Stimulated activated CD8-positive, alpha-beta memory T cell treated with anti-CD3 and anti-CD28 coated beads, Interleukin-15, amount 100 ng/mL, for 48 hours (primary cell): ENCODE measurements around the gene CNTNAP4.

ENCODE experiments used
- DNase-seq, 2 donors: peaks; one replicate each; pipeline ENCODE4 v3.0.0-alpha.2; 2020; ENCODE audit warnings: low read depth in 2 of 2

CNTNAP4 gene

DNA sequence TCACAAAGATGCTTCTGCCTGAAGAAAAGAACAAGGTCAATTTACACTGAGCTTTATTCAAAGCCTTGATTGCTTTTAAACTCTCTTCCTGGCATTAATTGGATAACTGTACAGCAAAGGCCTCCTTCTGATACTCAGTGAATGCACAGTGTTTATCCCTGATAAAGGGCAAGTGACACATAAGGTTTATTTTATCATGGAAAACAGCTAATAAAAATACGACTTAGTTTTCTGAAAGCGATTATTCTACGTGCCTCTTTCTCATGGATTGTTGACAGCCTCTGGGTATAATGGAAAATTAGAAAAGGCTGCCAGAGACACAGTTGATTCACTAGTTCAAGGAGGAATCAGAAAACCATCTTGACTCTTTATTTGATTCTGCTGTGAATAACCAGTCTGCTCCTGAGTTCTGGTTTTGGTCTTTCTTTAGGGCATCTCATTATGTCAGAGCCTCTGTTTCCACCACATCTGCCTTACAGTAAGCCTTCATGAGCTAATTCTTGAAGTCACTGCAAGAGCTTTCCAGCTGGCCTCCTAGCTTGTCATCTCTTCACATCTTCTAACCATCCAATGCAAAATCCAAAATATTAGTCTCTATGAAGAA is 212.9 kb downstream of the CNTNAP4 start:
- DNase-seq, result no peak

DNA sequence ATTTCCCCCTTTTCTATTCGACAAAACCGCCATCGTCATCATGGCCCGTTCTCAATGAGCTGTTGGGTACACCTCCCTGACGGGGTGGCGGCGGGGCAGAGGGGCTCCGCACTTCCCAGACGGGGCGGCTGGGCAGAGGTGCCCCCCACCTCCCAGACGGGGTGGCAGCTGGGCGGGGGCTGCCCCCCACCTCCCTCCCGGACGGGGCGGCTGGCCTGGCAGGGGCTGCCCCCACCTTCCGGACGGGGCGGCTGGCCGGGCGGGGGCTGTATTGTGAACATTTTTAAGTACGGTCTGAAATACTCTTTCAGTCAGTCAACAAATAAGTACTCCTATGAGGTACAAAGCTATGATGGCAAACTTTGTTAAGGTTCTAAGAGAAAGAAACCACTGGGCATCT is 222.8 kb downstream of the CNTNAP4 start:
- no peak for DNase-seq

DNA sequence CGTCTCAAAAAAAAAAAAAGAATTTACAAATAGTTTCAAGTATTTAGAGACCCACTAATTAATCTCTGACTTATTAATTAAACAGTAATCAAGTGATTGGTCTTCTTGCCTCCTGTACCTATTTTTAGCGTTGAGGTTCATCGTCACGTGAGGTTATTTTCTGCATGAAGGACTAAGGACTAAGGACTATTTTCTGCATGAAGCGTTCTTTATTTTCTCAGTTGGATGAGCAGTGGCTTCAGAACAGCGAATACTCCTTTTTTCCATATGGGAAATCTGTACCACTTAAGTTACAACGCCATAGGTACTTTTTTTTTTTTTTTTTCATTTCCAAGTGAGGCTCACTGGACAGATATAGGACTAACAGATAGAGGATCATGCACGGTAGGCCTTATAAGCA is 224.9 kb downstream of the CNTNAP4 start:
- DNase-seq, result no peak

DNA sequence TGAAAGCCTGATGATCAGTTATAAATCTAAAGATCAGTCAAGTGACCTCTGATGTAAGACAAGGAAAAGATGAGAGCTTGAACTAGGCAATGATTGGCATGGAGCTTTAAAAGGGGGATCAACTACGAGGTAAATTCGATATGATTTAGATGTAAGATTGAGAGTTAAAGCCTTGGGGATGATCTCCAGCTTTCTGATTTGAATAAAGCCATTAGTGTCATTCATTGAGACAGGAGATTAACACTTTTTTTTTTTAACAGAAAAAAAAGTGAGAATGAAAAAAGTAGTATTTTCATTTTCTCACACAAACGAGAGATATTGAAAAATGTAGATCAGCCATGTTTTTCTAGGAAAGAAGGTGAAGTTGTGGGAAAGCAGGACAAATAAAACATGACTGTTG is 225.4 kb downstream of the CNTNAP4 start:
- DNase-seq, result no peak

DNA sequence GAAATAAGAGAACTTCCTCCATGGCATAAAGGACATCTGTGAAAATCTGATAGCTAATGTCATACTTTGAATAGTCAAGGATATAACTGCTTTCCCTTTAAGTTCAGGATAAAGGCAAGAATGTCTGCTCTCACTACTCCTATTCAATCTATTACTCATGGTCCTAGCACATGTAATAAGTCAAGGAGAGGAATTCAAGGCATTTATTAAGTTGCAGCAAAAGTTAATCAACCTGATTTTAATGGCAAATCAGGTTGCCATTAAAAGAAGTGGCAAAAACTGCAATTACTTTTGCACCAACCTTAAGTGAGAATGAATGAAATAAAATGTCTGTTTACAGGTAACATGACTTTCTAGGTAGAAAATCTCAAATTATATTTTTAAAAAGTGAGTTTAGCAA is 225.9 kb downstream of the CNTNAP4 start:
- no peak for DNase-seq

DNA sequence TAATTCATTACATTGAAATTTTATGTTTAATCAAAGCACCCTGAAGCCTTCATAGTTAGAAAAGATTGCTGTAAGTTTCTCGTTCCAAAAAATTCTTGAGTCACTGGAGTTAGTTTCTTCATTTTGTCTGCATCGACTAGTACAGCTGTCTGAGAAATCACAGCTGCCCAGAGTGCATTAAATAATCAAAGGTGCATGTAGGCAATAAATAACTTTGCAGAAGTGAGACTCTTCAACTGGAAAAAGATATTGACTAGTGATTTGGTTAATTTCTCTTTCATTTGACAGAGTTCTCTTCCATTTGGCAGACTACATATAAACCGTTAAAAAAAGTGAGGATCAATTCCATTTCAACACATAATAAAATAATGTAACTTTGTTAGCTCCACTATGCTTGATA is 234.0 kb downstream of the CNTNAP4 start:
- DNase-seq, result no peak

DNA sequence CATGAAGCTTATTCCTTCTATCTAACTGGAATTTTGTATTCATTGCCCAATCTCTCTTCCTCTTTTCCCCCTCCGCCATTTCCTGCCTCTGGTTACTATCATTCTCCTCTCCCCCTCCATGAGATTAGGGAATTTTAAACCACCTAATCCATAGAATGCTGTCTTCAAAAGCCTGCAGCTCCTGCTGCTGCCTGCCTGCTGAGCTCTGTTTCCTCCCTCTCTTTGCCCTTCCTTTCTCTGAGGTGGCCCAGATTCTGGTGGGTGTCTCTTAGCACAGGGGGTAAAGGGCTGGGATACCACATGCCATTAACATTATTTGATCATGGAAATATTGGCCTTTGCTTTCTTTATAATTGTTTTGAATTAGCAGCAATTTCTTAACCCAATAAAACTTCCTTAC is 241.6 kb downstream of the CNTNAP4 start:
- no peak for DNase-seq

DNA sequence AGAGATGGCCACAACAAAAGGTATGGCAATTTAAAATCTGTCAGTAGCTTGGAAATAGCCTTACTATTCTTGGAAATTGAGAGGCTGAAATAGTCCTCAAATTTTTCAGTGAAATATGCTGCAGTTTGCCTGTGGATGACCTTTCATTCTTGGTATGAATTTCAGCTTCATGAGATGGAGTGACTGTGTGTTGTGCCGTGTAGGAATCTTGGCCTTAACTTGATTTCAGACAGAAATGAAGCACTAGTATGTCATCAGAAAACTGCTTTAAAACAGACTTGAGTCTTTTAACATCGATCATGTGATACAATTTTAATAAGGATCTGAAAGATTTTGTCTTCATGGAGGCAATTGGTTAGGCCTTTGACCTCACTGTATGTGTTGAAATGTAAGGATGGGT is 247.2 kb downstream of the CNTNAP4 start:
- DNase-seq, result no peak

DNA sequence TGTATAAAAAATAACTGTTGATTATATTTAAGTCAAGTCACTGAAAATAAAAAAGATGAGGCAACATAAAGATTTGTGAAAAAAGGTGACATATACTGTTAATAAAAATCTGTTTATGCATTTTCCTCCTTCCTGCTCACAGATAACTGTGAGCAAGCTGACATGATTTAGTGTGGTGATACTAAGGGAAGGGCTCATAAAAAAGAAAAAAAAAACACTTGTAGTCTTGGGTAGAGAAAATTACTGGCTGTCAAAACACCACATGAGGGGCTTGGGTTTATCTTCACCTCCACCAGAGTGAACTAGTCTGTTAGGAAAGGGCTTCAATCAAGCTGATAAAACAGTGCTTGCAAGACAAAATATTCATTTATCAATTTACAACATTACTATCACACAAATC is 247.6 kb downstream of the CNTNAP4 start:
- no peak for DNase-seq

DNA sequence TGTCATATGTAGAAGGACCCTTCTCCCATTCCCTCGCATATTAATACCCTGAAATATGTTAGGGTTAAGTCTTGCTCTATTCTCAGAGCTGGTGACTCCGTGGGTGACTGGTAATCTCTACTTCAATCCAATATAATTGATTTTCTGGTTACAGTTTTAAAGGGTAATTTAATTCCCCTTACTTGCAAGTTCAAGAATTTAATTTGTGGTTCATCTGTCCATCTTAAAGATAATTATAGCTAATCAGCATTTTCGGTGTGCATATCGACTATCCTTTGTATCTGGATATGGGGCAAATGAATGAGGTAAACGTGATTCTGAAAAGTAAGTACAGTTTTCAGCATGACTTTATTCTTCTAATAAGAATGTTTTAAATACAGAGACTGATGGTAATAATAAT is 250.0 kb downstream of the CNTNAP4 start:
- DNase-seq, result no peak

DNA sequence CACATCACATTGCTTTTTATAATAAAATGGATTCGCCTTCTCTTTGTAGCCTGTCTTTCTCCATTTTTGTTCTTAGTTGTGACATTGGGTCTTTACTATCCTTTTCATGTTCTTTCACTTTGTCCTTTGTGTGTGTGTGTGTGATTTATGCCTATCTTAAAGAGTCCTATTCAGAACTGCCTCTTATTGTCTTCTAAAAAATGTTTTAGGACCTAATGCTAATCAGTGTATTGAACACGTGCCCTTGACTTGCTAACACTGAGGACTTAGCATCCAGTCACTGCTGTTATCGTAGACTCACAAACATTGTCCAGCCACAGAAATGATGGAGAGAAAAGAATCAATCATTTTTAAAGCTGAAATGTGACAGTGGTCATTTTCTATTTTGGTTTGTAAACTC is 251.9 kb downstream of the CNTNAP4 start:
- DNase-seq, result no peak

DNA sequence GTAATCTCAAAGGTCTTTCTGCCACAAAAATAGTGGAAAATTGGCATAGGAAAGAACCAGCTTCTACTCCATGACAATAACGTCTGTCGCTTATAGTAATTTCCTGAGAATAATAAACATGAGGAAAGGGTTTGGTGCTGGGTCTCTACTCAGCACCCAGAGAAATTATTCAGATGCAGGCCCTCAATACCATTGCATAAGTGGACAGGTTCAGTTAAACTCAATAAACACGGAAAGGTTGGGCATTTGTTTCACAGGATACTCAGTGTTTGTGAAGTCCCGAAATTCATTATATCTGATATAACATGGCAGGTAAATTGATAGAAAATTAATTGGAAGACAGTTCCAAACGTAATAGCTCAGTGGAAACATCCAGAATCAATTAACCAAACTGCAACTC is 254.0 kb downstream of the CNTNAP4 start:
- DNase-seq, result no peak

DNA sequence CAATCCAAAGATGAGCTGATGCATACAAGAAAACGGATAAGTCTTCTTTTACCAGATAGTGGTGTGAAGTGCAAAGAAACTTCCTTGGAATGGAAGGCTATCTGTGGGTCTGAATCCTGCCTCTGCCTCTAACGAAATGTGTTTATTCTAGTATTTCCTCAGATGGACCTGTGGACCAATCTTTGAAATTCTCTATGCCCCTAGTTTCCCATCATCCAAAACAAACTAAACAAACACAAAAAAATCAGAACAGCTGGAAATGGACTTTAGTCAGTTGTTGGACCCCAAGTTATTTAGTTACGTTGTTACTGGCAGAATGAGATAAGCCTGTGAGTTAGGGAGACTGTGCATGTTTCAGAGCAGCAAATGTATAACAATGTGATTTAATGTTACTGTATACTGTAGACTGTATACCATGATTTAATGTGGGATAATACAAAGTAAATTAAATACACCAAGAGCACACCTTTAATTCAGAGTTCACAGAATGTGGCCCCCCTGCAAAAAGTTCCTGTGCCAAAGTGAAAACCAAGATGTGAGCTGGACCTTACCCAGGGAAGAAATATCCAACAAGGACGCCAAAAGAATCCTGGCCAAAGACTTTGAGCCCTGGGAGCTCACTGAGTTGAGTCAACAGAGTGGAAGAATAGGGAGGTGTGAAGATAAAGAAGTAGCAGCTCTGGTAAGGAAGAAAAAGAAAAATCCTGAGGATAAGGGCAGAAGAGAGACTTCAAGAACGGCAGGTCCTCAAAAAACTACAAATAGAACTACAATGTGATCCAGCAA is 255.2 kb downstream of the CNTNAP4 start:
- DNase-seq, result no peak

DNA sequence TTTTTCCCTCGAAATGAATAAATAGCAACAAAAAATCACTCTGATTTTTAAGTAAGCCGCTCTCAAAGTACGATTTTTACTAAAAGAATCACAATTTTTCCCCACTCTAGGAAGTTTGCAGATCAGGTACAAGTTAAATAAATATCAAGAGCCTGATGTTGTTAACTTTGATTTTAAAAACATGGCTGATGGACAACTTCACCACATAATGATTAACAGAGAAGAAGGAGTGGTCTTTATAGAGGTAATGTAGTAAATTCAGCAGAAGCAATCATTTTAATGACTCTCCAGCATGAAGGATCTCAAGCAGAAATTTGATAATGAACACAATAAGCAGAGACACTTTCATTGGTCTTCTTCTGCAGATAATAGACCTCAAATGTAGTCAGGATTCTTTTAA is 262.4 kb downstream of the CNTNAP4 start:
- no peak for DNase-seq

DNA sequence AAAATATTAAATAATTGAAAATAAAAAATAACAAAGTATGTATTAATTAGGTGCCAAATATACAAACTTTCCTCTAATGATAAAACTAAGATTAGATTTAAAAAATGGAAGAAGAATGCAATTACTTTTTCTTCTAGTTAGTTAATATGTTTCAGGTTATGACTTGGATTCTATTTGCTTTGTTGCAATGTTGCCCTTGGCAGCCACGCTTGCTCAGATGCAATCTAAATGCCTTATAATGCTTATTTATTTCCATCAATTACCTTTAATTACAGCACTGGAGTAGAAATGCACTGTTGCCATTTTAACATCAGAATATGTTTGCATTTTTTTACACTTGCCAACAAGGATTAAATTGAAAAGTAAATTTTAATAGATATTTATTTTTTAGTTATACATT is 263.9 kb downstream of the CNTNAP4 start:
- no peak for DNase-seq

DNA sequence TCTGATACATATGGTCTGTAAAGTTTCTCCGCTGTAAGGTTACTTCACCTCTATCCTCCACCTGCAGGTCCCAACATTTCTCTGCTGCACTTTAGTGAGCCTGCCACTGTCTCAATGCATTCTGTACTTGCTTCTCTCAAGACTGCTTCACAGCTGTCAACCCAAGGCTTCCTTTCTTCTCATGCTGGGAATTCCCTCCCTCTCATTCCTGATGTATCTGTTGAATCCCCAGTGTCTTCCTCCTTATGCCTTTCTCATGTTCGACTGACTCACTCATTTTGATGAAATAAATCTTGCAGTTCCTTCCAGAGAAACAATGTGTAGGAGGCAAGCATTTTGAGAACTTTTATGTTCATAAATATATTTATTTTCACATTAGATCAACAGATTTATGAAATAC is 288.3 kb downstream of the CNTNAP4 start:
- no peak for DNase-seq

DNA sequence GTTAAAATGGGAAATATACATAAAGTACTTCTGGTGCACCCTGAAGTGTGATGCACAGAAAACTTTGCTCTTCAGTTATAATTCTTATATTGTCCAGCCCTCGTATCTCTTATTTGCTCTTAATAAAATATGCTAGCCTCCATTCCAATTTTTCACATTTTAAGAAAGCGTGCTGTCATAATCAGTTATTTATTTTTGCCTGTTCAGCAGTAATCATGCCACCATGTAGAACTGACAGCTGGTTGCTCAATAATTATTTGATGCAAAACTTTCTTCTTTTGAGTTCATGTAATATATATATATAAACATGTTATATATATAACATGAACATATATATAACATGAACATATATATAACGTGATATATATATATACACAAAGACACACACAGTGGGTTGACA is 294.6 kb downstream of the CNTNAP4 start:
- DNase-seq, result no peak

DNA sequence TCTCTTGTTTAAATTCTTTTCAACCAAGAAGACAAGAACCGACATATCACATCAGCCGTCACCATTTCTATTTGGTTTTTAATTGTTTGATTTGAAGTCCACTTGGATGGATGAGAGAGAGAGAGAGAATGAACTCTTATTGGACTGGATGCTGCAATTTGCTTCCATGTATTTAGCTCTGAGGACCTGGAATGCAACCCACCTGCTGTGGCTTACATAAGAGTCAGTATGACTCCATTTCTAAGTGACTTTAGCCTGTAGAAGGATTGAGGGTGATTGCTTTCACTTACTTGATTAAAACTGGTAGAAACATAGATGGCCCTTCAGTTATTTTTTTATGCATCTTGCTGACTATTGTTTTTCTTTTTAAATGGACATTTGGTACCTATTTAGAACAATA is 296.1 kb downstream of the CNTNAP4 start:
- DNase-seq, result no peak

DNA sequence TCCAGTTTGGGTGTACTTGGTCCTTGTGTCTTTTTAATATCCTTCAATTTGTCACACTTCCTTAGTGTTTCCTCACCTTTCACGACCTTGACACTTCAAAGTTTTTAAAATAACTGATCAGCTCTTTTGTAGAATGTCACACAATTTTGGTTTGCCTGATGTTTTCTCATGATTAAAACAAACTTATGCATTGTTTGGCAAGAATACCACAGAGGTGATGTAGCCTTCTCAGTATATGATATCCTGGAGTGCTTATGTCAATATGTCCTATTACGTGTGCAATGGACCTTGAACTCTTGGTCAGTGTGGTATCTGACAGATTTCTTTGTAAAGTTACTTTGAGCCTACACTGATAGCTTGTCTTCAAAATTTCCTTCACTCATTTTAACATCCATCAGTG is 297.4 kb downstream of the CNTNAP4 start:
- DNase-seq, result no peak

DNA sequence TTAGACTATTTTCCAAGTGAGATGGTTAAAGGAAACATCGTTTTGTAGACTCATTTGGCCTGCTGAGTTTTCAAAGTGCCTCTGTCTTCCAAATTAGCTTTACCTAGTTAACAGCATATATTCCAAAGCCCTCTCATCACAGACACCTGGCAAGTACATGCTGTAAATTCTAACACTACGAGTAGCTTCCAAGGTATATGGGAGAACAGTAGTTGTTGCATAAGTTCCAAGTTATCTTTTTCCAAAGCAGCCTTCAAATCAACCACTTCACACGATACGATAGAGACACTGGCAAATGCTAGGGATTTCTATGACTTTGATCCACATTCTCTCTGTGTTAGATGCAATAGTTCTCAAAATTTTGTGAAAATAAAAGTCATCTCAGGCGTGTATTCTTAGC is 299.3 kb downstream of the CNTNAP4 start:
- DNase-seq, result no peak

DNA sequence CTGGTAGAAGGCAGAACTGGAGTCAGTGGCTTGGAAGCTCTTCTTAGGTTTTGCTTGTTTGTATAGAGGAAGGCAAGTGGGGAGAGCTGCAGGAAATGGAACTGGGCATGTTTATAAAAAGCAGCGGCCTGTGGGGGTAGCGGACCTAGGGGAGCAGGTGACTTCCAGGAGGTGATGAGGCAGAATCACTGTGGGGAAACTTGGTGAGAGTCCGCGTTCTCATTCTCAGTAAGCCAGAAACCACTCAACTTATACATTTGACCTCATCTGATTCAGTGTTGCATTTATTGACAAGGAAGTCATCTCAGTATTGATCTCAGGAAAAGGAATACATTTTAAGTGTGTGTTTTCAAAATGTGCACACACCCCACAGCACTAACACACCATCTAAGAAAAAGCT is 299.8 kb downstream of the CNTNAP4 start:
- no peak for DNase-seq

DNA sequence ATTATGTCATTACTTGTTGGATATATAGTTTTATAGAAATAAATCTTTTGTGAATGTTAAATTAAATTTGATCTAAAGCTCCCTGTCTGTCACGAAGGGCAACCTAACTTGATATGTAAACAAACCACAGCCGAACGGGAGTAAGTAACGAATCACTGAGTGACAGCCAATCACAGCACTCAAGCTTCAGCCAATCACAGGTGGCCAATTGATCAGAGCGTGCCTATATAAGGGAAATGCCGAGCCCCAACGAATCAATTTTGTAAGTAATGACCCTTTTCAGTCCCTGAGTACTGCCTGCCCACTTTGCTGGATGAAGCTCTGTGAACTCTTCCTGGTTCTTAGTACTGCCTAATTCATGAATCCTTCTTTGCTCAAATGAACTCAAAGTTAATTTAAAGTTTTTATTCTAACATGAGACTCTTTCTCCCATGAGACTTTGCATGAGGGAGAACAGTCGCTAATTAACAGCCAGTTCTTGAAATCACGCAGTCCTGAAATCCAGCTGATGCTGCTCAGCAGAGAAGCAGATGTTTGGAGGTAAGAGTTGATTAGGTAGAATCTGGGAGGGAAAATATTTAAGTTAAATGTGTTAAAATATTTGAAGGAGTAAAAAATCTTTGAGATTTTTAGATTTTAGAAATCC is 302.2 kb downstream of the CNTNAP4 start:
- no peak for DNase-seq

DNA sequence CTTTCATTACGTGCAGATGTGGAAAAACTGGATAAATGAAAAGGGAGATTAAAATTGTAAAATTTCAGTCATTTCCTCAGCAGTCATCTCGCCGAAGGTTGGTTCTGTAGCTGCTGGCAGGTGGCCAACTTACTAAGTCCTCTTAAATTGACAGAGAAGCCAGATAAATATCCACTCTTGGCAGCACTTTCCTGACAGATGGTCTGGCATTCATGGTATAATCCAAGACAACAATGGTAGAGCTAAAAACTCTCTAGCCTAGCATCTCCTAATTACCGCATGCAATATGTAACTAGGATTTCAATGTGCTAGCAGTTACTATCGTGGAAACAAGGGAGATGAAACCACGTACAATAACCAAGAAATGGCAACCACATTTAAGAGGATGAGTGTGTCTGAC is 306.3 kb downstream of the CNTNAP4 start:
- DNase-seq, result no peak
